Measurements from ENCODE around the gene RPS6KL1.
A peak's percentile ranks its signal among the peaks of the same experiment; 100 is the strongest.

The RPS6KL1 gene

GRCh38 chr14:74952697-74953484 lies 29.8 kb upstream of the RPS6KL1 start:
- DNase-seq: no peak

DNA sequence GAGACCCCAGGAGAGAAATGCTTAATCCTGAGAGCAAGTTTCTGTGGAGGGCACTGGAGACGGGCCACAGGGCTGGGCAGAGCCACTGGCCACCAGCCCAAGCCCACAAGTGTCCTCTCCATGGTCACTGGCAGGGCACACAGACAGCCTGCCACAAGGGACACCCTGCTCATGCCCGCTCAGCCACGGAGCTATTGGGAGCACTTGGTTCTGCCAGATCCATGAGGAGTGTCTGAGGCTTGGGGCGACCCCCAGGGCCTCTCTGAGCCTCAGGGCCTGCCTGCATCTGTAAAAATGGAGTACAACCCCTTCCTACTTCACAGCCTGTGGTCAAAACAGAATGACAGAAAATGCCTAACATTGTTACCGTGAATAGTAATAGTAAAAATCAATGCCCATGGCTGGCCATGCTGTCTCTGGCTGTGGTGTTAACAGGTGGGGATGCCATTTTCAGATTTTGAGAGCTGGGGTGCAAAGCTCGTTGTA lies 29.2 kb upstream of the RPS6KL1 start:
- no peak for DNase-seq

DNA sequence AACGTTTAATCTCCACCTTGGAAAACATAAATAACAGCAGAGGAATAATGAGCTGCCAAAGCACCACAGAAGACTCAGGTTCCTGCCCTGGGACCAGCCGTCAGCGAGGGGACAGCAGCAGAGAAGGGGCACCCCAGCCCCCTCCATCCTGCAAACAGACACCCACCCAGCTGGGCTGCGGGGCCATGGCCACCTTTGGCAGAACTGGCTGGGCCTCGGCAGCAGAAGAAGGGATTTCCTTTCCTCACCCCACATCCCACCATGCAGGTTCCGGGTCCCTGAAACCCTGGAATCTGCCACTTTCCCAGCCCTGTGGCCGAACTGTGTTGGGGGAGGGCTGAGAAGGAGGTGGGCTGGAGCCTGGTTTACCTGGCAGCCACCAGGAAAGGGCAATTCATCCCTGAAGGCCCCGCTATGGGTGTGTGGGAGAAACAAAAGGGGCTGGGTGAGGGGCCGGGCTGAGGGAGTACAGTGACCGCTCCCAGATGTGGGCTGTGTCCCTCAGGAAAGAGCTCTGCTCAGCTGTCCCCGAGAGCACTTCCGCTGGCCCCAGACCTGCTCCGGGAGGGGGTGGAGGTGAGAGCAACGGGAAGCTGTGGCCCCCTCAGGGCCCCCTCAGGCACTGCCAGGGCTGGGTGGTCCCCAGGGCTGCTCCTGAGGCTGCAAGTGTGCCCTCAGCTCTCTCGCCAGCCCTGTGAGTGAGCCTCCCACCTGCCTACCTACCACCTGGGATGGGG lies 28.6 kb upstream of the RPS6KL1 start:
- DNase-seq: no peak

GRCh38 chr14:74950795-74951442 lies 27.9 kb upstream of the RPS6KL1 start:
- no peak for DNase-seq

DNA sequence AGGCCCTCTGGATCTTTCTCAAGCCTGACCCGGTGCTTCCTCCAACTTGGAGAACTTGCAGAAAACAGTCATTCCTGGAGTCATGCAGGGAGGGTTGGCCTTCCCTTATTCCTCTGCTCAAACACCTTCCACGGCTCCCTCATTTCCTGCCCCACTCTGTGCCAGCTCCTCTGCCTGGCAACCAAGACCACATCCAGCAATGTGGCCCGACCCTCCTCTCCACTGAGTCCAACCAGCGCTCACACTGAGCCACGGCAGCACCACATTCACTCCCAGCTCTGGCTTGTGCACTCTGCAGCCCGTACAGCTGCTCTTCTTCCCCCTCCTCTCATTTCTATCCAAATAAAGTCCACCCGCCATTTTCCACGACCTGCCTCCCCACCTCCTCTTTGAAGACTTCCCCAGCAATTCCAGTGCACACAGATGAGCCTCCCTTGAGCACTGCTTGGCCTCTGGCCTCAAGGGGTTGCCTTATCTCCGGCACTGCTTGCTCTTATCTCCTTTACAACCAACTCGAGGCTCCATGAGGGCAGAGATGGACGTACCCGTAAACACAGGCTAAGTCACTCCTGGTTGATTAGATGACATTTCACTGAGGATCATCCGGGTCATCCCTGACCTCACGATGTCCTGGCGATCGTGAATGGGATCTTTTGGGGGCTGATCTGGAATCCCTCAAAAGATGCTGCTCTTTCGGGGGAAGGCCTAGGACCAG lies 27.0 kb upstream of the RPS6KL1 start:
- DNase-seq: no peak

- no peak for DNase-seq
Observed at GRCh38 chr14:74949191-74949601, 26.1 kb upstream of the RPS6KL1 start.

- DNase-seq: no peak
Observed at GRCh38 chr14:74948228-74949175, 25.4 kb upstream of the RPS6KL1 start.

DNA sequence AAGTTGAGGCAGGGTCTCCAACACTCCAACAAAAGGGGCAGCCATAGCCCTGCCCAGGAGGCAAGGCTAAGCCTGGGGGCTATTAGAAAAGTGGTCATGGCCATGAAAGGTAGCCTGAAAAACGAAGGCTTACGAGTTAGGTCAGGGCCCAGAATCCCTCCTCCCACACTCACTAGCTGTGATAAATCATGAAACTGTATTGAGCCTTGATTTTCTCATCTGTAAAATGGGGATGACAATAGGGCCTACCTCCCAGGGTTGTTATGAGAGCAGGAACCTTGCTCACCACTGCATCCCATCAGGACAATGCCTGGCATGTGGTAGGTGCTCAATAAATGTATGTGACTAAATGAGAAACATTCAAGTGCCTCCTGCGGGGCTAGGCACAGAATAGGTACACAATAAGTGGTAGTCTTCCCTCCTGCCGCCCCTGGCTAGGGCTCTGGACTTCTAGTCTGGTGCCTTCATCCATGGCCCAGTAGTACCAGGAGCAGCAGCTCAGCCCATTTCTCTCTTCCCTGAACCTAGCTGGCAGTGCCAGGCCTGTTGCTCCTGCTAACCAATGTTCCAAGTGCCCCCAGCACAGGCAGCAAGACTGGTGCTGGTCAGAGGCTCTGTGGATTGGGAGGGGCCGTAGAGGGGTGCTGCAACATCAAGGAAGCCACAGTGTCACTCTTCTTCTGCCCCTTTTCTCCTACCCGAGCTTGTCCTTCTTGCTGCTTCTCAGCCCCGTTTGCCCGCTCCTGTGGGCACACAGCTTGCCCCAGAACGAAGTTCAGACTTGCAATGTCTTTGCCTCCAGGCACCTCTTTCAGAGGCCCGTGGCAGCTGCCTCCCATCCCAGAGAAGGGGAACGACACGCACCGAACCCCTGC lies 24.5 kb upstream of the RPS6KL1 start:
- DNase-seq: no peak

DNA sequence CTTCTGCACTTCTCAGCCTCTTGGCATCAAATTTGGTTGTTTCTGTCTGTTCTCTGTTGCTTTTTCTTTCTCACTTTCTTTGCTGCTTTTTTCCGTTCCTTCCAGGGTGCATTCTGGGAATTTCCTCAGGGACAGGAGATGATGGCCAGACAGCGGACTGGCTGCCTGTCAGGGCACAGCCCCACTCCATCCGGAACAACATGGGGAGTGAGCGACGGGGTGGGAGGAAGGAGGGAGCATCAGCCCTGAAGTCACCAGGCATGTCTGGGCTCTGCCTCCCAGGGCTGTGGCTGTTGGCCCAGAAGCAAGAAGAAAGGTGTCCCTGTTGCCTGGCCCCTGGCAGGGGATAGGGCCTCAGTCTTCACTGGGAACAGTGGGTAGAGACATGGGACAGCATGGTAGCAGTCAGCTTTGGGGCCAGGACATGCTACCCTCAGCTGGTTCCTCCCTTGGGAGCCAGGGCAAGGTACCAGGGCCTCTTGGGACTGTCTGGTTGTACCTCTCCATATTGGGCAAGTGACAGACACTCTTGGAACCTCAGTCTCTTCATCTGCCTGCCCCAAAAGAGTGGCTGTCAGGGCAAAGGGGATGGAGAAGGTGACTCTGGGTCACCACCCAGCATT lies 23.7 kb upstream of the RPS6KL1 start:
- DNase-seq: peak in 1 of 56 donors; percentile 37

GRCh38 chr14:74945852-74946658 lies 23.0 kb upstream of the RPS6KL1 start:
- DNase-seq: peak in 51 of 56 donors; percentile 17 to 78 (median 48)

DNA sequence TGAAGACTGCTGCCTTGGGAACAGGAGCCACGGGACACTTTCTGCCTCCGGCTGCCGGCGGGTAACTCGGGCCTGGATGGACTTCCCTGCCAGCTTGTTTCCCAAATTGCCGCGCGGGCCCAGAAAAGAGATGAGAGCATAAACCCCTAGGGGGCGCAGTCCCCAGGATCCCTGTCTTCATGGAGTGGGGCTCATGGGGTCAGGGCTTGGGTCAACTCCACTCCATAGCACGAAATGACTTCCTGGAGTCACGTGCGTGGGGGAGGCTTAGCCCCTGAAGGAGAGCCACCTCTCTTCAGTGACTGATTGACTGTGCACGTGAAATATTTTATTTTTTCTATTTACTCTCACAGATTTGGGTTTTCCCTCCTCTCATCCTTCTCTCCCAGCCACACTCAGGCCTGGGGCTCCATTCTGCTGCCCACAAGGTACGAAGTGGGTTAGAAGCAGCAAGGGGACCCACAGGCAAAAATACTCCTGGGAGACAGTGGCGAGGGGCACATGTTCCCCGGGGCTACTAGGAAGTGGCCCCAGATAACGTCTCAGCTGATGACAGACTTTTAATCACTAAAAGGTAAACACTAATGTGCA lies 22.3 kb upstream of the RPS6KL1 start:
- peak in 4 of 56 donors; percentile 5 to 25 (median 15) for DNase-seq

GRCh38 chr14:74942608-74943007 lies 19.5 kb upstream of the RPS6KL1 start:
- DNase-seq: no peak

- DNase-seq: no peak
Observed at GRCh38 chr14:74942181-74942580, 19.1 kb upstream of the RPS6KL1 start.

- DNase-seq: peak in 45 of 56 donors; percentile 10 to 91 (median 62)
Observed at GRCh38 chr14:74941676-74942097, 18.6 kb upstream of the RPS6KL1 start.

- no peak for DNase-seq
Observed at GRCh38 chr14:74940956-74941565, 18.0 kb upstream of the RPS6KL1 start.

Measured in amygdala (tissue), 56 donors.